ENCODE data around the gene STAT5B. TPM values are rescaled to one million over a fixed set of nuclear protein-coding genes. Genes with fewer than 3 reads are reported as not detected.
A peak's percentile ranks its signal among the peaks of the same experiment; 100 is the strongest.

STAT5B gene
- total and polyA plus RNA-seq, 9 of the 15 experiments (the other 6 are each of a cell fraction or from before 2014, with no cell fraction given) = 20.8 to 176 (median 92.4) TPM

- TF ChIP-seq ETS1 (conservative IDR thresholded peaks at IDR 0.05; ENCODE audit: control insufficient read depth, low read depth, low read length) = peak; percentile 89
- peak; percentile 48; the same call in 1 of the 2 replicates for TF ChIP-seq ZBTB12 (CRISPR knock-in tag; IDR thresholded peaks at IDR 0.05)
- TF ChIP-seq MGA (IDR thresholded peaks at IDR 0.05) = peak; percentile 84
- TF ChIP-seq CHD4 (IDR thresholded peaks at IDR 0.05; ENCODE audit: insufficient read depth, insufficient replicate concordance, low read depth, low read length, poor library complexity, severe bottlenecking) = no peak
- TF ChIP-seq ARID1B (IDR thresholded peaks at IDR 0.05) = peak; percentile 94
These were observed 36.3 kb upstream of the STAT5B start (continued) for GRCh38 chr17:42312285-42313130.

Measured in K562 (cell line).